ENCODE results near the gene ANKRD27. TPM values are rescaled to one million over a fixed set of nuclear protein-coding genes. Genes with fewer than 3 reads are reported as not detected.
"Not testable (repeated sequence)": the region's sequence is repeated elsewhere in the genome, so short reads cannot be mapped to it uniquely, and the experiment has no call there.

ANKRD27 gene
- total RNA-seq, 1 experiment from 2014 or later, result 48.1 TPM

- H3K9me2 ChIP-seq (ENCODE audit: insufficient read depth); H3K4me2 ChIP-seq (ENCODE audit: low read length); CTCF ChIA-PET; H3K9me3 ChIP-seq (ENCODE audit: control insufficient read depth in 1 of 2, insufficient read depth in 1 of 2, low read depth in 1 of 2, low read length in 2 of 2); H3K4me3 ChIP-seq (replicated peaks in 1 of 2; ENCODE audit: low read depth in 1 of 2, low read length in 2 of 2); H4K20me1 ChIP-seq (ENCODE audit: insufficient read depth); BruUV-seq (replicated peaks); H3K27me3 ChIP-seq (ENCODE audit: insufficient read depth, low read length); H3K9ac ChIP-seq (ENCODE audit: low read length); DNase-seq (ENCODE audit: low read depth, low spot score); H2AFZ ChIP-seq (ENCODE audit: low read depth, low read length, poor library complexity, severe bottlenecking); POLR2A ChIA-PET; H3K27ac ChIP-seq (ENCODE audit: low read depth, low read length); intact Hi-C loops (cut with micrococcal nuclease); ATAC-seq; RAD21 ChIA-PET (ENCODE audit: low non-redundant PET in 1 of 2, low total read pairs in 2 of 2, uncharacterized antibody in 2 of 2, unreplicated experiment in 2 of 2): not testable (repeated sequence)
- Histone ChIP-seq H3K79me2 (ENCODE audit: insufficient read depth, low read length) (peaks cover 97% of the 10 kb centered on the region), H3K36me3 (ENCODE audit: control insufficient read depth in 1 of 2, insufficient read depth in 2 of 2, low read length in 2 of 2) (peaks cover 19 to 57% of the 10 kb centered on the region in 2 experiments), H3K4me1 (ENCODE audit: control insufficient read depth in 1 of 2, insufficient read depth in 2 of 2, low read length in 2 of 2) (peaks cover 0 to 21% of the 10 kb centered on the region in 2 experiments; a peak in 3 of 4 replicates)
Measured at GRCh38 chr19:32696771-32697170, 21.8 kb upstream of the ANKRD27 start.

GRCh38 chr19:32695506-32695905 lies 20.5 kb upstream of the ANKRD27 start:
- intact Hi-C loops (cut with micrococcal nuclease); H3K9me2 ChIP-seq (ENCODE audit: insufficient read depth); H3K9ac ChIP-seq (ENCODE audit: low read length); POLR2A ChIA-PET; BruUV-seq (replicated peaks); H3K27ac ChIP-seq (ENCODE audit: low read depth, low read length); DNase-seq (ENCODE audit: low read depth, low spot score); CTCF ChIA-PET; H3K9me3 ChIP-seq (ENCODE audit: control insufficient read depth in 1 of 2, insufficient read depth in 1 of 2, low read depth in 1 of 2, low read length in 2 of 2); H4K20me1 ChIP-seq (ENCODE audit: insufficient read depth); H2AFZ ChIP-seq (ENCODE audit: low read depth, low read length, poor library complexity, severe bottlenecking); H3K4me3 ChIP-seq (replicated peaks in 1 of 2; ENCODE audit: low read depth in 1 of 2, low read length in 2 of 2); ATAC-seq; H3K27me3 ChIP-seq (ENCODE audit: insufficient read depth, low read length); RAD21 ChIA-PET (ENCODE audit: low non-redundant PET in 1 of 2, low total read pairs in 2 of 2, uncharacterized antibody in 2 of 2, unreplicated experiment in 2 of 2); H3K4me2 ChIP-seq (ENCODE audit: low read length): not testable (repeated sequence)
- peaks cover 13 to 44% of the 10 kb centered on the region in 2 experiments for H3K36me3 ChIP-seq (ENCODE audit: control insufficient read depth in 1 of 2, insufficient read depth in 2 of 2, low read length in 2 of 2)
- peaks cover 85% of the 10 kb centered on the region for H3K79me2 ChIP-seq (ENCODE audit: insufficient read depth, low read length)
- peaks cover 8 to 32% of the 10 kb centered on the region in 2 experiments for H3K4me1 ChIP-seq (ENCODE audit: control insufficient read depth in 1 of 2, insufficient read depth in 2 of 2, low read length in 2 of 2)

- POLR2A ChIA-PET; BruUV-seq (replicated peaks); H3K4me3 ChIP-seq (replicated peaks in 1 of 2; ENCODE audit: low read depth in 1 of 2, low read length in 2 of 2); RAD21 ChIA-PET (ENCODE audit: low non-redundant PET in 1 of 2, low total read pairs in 2 of 2, uncharacterized antibody in 2 of 2, unreplicated experiment in 2 of 2); H3K9me3 ChIP-seq (ENCODE audit: control insufficient read depth in 1 of 2, insufficient read depth in 1 of 2, low read depth in 1 of 2, low read length in 2 of 2); CTCF ChIA-PET; DNase-seq (ENCODE audit: low read depth, low spot score); H3K27ac ChIP-seq (ENCODE audit: low read depth, low read length); H2AFZ ChIP-seq (ENCODE audit: low read depth, low read length, poor library complexity, severe bottlenecking); H3K9ac ChIP-seq (ENCODE audit: low read length); ATAC-seq; H4K20me1 ChIP-seq (ENCODE audit: insufficient read depth); H3K27me3 ChIP-seq (ENCODE audit: insufficient read depth, low read length); H3K4me2 ChIP-seq (ENCODE audit: low read length); H3K9me2 ChIP-seq (ENCODE audit: insufficient read depth): not testable (repeated sequence)
- Histone ChIP-seq H3K79me2 (ENCODE audit: insufficient read depth, low read length) (peaks cover 78% of the 10 kb centered on the region), H3K4me1 (ENCODE audit: control insufficient read depth in 1 of 2, insufficient read depth in 2 of 2, low read length in 2 of 2) (peaks cover 12 to 36% of the 10 kb centered on the region in 2 experiments), H3K36me3 (ENCODE audit: control insufficient read depth in 1 of 2, insufficient read depth in 2 of 2, low read length in 2 of 2) (peaks cover 11 to 40% of the 10 kb centered on the region in 2 experiments; a peak in 3 of 4 replicates)
- intact Hi-C loops (cut with micrococcal nuclease), result loop anchor here (5.0 kb wide), 1 partner anchor 422 kb away; no protein-coding TSS in a partner anchor
Measured at GRCh38 chr19:32694851-32695250, 19.9 kb upstream of the ANKRD27 start.

GRCh38 chr19:32694316-32694715 lies 19.3 kb upstream of the ANKRD27 start:
- RAD21 ChIA-PET (ENCODE audit: low non-redundant PET in 1 of 2, low total read pairs in 2 of 2, uncharacterized antibody in 2 of 2, unreplicated experiment in 2 of 2); H3K27ac ChIP-seq (ENCODE audit: low read depth, low read length); ATAC-seq; DNase-seq (ENCODE audit: low read depth, low spot score); CTCF ChIA-PET; H3K27me3 ChIP-seq (ENCODE audit: insufficient read depth, low read length); H2AFZ ChIP-seq (ENCODE audit: low read depth, low read length, poor library complexity, severe bottlenecking); BruUV-seq (replicated peaks); H3K4me3 ChIP-seq (replicated peaks in 1 of 2; ENCODE audit: low read depth in 1 of 2, low read length in 2 of 2); H3K4me2 ChIP-seq (ENCODE audit: low read length); H4K20me1 ChIP-seq (ENCODE audit: insufficient read depth); H3K9me2 ChIP-seq (ENCODE audit: insufficient read depth); POLR2A ChIA-PET; H3K9ac ChIP-seq (ENCODE audit: low read length); H3K9me3 ChIP-seq (ENCODE audit: control insufficient read depth in 1 of 2, insufficient read depth in 1 of 2, low read depth in 1 of 2, low read length in 2 of 2): not testable (repeated sequence)
- H3K4me1 ChIP-seq (ENCODE audit: control insufficient read depth in 1 of 2, insufficient read depth in 2 of 2, low read length in 2 of 2), result peaks cover 12 to 36% of the 10 kb centered on the region in 2 experiments
- peaks cover 73% of the 10 kb centered on the region for H3K79me2 ChIP-seq (ENCODE audit: insufficient read depth, low read length)
- intact Hi-C loops (cut with micrococcal nuclease), result loop anchor here (5.0 kb wide), 1 partner anchor 423 kb away; no protein-coding TSS in a partner anchor
- H3K36me3 ChIP-seq (ENCODE audit: control insufficient read depth in 1 of 2, insufficient read depth in 2 of 2, low read length in 2 of 2), result peaks cover 9 to 34% of the 10 kb centered on the region in 2 experiments; a peak in 3 of 4 replicates
